Parietal lobe (tissue), 1 donor: ENCODE data around the gene TBX5. TPM values are rescaled to one million over a fixed set of nuclear protein-coding genes. Genes with fewer than 3 reads are reported as not detected.

Source experiments
- total RNA-seq: library from RNA; depleted of rRNA; stranded (reverse); fragments of >200 nt; gene quantifications from one replicate; pipeline ENCODE4 v1.2.3, GENCODE V29; 2014

The TBX5 gene
- not detected for total RNA-seq

GRCh38 chr12:114405519-114406271, at the start of gene TBX5:
Gene TBX5, minus strand, starts transcription at chr12:114406144. Its CDS starts 2,246 bp downstream, at chr12:114403898.

